Transverse colon (tissue), 4 donors: ENCODE results near the gene PAF1.

Experiments used
- CTCF ChIP-seq, 5 experiments: fragments of 200-600 bp in 3 of 5; fragments of 450-650 bp in 2 of 5; sonication (generic) in 3 of 5; IDR thresholded peaks; 1 replicate in 2 of 5; 2 replicates in 3 of 5; pipeline ENCODE4 v1.5.1; 2016 to 2017; ENCODE audit warnings: antibody characterized with exemption in 5 of 5, inconsistent platforms in 3 of 5, mild to moderate bottlenecking in 2 of 5, moderate library complexity in 1 of 5
- EP300 ChIP-seq: sonication (generic); formaldehyde crosslinking; IDR thresholded peaks from one replicate; pipeline ENCODE4 v1.6.1; 2017; ENCODE audit warnings: antibody characterized with exemption, low read depth
- POLR2A ChIP-seq: fragments of 450-650 bp; IDR thresholded peaks from one replicate; pipeline ENCODE4 v1.6.1; 2016; ENCODE audit warnings: antibody characterized with exemption, mild to moderate bottlenecking, moderate library complexity
- POLR2AphosphoS5 ChIP-seq, 3 donors: sonication (generic); formaldehyde crosslinking; IDR thresholded peaks; one replicate each; pipeline ENCODE4 v1.6.1; 2016; ENCODE audit warnings: antibody characterized with exemption in 3 of 3

GRCh38 chr19:39390451-39390750, 505 bp downstream of the PAF1 start:
- no peak for TF ChIP-seq CTCF (IDR thresholded peaks at IDR 0.05)
- TF ChIP-seq POLR2A, result no peak
- no peak for TF ChIP-seq POLR2AphosphoS5 (IDR thresholded peaks at IDR 0.05)
- no peak for TF ChIP-seq EP300
